WTC11 (cell line): ENCODE data around the gene SPRR1A. TPM values are rescaled to one million over a fixed set of nuclear protein-coding genes. Genes with fewer than 3 reads are reported as not detected.

Experiments
- ATAC-seq: fragments of 200-7000 bp; cut with Tn5 transposase; 2 replicates; pipeline ENCODE4 v1.10.0; 2021; ENCODE audit warnings: mild to moderate bottlenecking, moderate library complexity
- CTCF ChIA-PET: fragments of 300-600 bp; sonication (Branson Sonifier 250); formaldehyde crosslinking; loops from one replicate; lab custom pipeline; 2021; ENCODE audit warnings: antibody characterized with exemption; lab: Charles Lee
- POLR2A ChIA-PET: fragments of 350-600 bp; sonication (Branson Sonifier 250); formaldehyde crosslinking; loops from one replicate; lab custom pipeline; 2021; ENCODE audit warnings: antibody characterized with exemption; lab: Charles Lee
- DNase-seq: peaks from one replicate; pipeline ENCODE4 v3.0.0; 2021; ENCODE audit warnings: low spot score
- H3K27ac Mint-ChIP-seq: 2 replicates; pipeline ENCODE4 v1.8.0; 2021; ENCODE audit warnings: mixed read lengths
- H3K27me3 Mint-ChIP-seq: 2 replicates; pipeline ENCODE4 v1.8.0; 2021; ENCODE audit warnings: low read depth, mild to moderate bottlenecking, moderate library complexity, mixed read lengths
- H3K36me3 Mint-ChIP-seq: 2 replicates; pipeline ENCODE4 v1.8.0; 2021; ENCODE audit warnings: mixed read lengths
- H3K4me1 Mint-ChIP-seq: 2 replicates; pipeline ENCODE4 v1.8.0; 2022; ENCODE audit warnings: mixed read lengths
- H3K4me3 Mint-ChIP-seq: 2 replicates; pipeline ENCODE4 v1.8.0; 2021; ENCODE audit warnings: mild to moderate bottlenecking, moderate library complexity, mixed read lengths
- H3K9me3 Mint-ChIP-seq: 2 replicates; pipeline ENCODE4 v1.8.0; 2021; ENCODE audit warnings: mixed read lengths
- CBFB ChIP-seq: sonication (generic); formaldehyde crosslinking; IDR thresholded peaks from 2 replicates; pipeline ENCODE4 v1.8.1; 2022; ENCODE audit warnings: mild to moderate bottlenecking, low read depth, missing genetic modification reagents
- EMX1 ChIP-seq: fragments of 250-450 bp; sonication (Bioruptor Pico); IDR thresholded peaks from 2 replicates; pipeline ENCODE4 v1.8.0; 2021; ENCODE audit warnings: mild to moderate bottlenecking
- FOXP1 ChIP-seq: sonication (generic); formaldehyde crosslinking; IDR thresholded peaks from 2 replicates; pipeline ENCODE4 v1.8.0; 2022; ENCODE audit warnings: missing genetic modification reagents, mild to moderate bottlenecking, moderate library complexity, borderline replicate concordance
- NFE2L1 ChIP-seq: sonication (generic); formaldehyde crosslinking; IDR thresholded peaks from 2 replicates; pipeline ENCODE4 v1.8.1; 2023; ENCODE audit warnings: missing genetic modification reagents
- NFYB ChIP-seq: sonication (generic); formaldehyde crosslinking; conservative IDR thresholded peaks from 2 replicates; pipeline ENCODE4 v1.8.0; 2022; ENCODE audit warnings: low read depth, missing genetic modification reagents
- SMAD3 ChIP-seq: sonication (generic); formaldehyde crosslinking; IDR thresholded peaks from 2 replicates; pipeline ENCODE4 v1.8.0; 2022; ENCODE audit warnings: missing genetic modification reagents, mild to moderate bottlenecking, borderline replicate concordance
- TCF7 ChIP-seq: sonication (generic); formaldehyde crosslinking; IDR thresholded peaks from 2 replicates; pipeline ENCODE4 v1.8.0; 2022; ENCODE audit warnings: mild to moderate bottlenecking, low read depth, missing genetic modification reagents, moderate library complexity
- ZBTB43 ChIP-seq: sonication (generic); formaldehyde crosslinking; IDR thresholded peaks from 2 replicates; pipeline ENCODE4 v1.8.1; 2023; ENCODE audit warnings: mild to moderate bottlenecking, missing genetic modification reagents
- ZNF281 ChIP-seq: sonication (generic); formaldehyde crosslinking; IDR thresholded peaks from 2 replicates; pipeline ENCODE4 v1.8.0; 2023; ENCODE audit warnings: mild to moderate bottlenecking, missing genetic modification reagents
- ZNF512 ChIP-seq: sonication (generic); formaldehyde crosslinking; IDR thresholded peaks from 2 replicates; pipeline ENCODE4 v1.8.1; 2022; ENCODE audit warnings: missing genetic modification reagents, borderline replicate concordance
- ZNF532 ChIP-seq: fragments of 250-450 bp; sonication (Bioruptor Pico); IDR thresholded peaks from 2 replicates; pipeline ENCODE4 v1.9.0; 2021; ENCODE audit warnings: mild to moderate bottlenecking, borderline replicate concordance
- ZNF671 ChIP-seq: fragments of 250-450 bp; sonication (Bioruptor Pico); IDR thresholded peaks from 2 replicates; pipeline ENCODE4 v1.8.0; 2021; ENCODE audit warnings: mild to moderate bottlenecking
- total RNA-seq: library from RNA; stranded (reverse); gene quantifications from 3 replicates; pipeline ENCODE4 v1.2.3, GENCODE V29; 2021
- TF ChIP-seq, protein P1 (sequence below): sonication (generic); formaldehyde crosslinking; IDR thresholded peaks from 2 replicates; pipeline ENCODE4 v1.8.0; 2023; ENCODE audit warnings: missing genetic modification reagents
- TF ChIP-seq, protein P2 (sequence below): sonication (generic); formaldehyde crosslinking; IDR thresholded peaks from 2 replicates; pipeline ENCODE4 v1.8.1; 2023; ENCODE audit warnings: mild to moderate bottlenecking, missing genetic modification reagents, moderate library complexity
- TF ChIP-seq, protein P3 (sequence below): sonication (generic); formaldehyde crosslinking; IDR thresholded peaks from 2 replicates; pipeline ENCODE4 v1.8.1; 2023; ENCODE audit warnings: mild to moderate bottlenecking, moderate library complexity, missing genetic modification reagents
- TF ChIP-seq, protein P4 (sequence below): fragments of 250-450 bp; sonication (Bioruptor Pico); IDR thresholded peaks from 2 replicates; pipeline ENCODE4 v1.9.0; 2021; ENCODE audit warnings: mild to moderate bottlenecking
- TF ChIP-seq, protein P5 (sequence below): sonication (generic); formaldehyde crosslinking; IDR thresholded peaks from 2 replicates; pipeline ENCODE4 v1.8.0; 2022; ENCODE audit warnings: mild to moderate bottlenecking, missing genetic modification reagents

The SPRR1A gene
- total RNA-seq, 1 experiment from 2014 or later: not detected

DNA sequence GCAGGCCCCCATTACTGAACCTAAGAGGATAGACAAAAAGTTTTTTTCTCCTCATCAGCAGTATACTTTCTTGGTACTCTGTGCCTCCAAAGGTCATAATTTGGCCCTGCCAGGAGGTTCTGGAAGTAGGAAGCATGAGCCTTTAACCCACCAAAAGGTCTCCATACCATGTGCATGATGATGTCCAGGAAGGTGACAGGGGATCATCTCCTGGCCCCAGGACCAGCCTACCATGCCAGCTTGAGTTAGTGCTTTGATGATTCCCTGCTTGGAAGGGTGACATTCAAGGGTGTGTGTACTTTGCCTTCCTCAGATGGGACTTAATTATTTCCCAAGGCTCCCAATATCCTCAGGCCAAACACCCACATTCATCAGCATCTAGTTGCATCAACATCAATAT is 6.3 kb upstream of the SPRR1A start (continued):
- TF ChIP-seq ZNF532 (no peak), CBFB (CRISPR knock-in tag) (no peak), ZNF281 (no peak), ZNF671 (CRISPR knock-in tag) (no peak)
- TF ChIP-seq, protein P1, sequence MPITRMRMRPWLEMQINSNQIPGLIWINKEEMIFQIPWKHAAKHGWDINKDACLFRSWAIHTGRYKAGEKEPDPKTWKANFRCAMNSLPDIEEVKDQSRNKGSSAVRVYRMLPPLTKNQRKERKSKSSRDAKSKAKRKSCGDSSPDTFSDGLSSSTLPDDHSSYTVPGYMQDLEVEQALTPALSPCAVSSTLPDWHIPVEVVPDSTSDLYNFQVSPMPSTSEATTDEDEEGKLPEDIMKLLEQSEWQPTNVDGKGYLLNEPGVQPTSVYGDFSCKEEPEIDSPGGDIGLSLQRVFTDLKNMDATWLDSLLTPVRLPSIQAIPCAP (CRISPR knock-in tag): no peak

DNA sequence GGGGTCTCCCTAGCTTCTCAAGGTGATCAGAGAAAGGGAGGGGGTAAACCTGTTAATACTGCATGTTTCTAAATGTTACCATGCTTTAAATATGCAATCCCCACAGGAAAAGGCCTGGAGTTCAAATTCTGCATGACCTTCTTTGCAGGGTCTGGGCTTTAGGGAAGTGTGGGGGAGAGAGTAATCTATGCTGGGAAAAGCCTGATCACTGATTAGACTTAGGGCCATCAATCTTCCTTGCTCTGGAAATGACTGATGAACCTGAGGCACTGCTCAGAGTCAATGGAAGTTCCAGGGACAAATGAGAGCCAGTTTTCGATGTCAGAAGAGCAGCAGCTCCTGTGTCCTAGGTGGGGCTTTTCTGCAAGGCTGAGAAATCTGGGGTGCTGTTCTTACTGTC is 3.2 kb upstream of the SPRR1A start:
- no peak overlapping the region for H3K27ac Mint-ChIP-seq
- 0 out of 2 replicates have a peak, but pooled peaks cover 7% of the 10 kb centered on the region for H3K4me1 Mint-ChIP-seq
- DNase-seq (no peak), ATAC-seq (no peak)
- no peak overlapping the region for H3K4me3 Mint-ChIP-seq
- TF ChIP-seq EMX1 (CRISPR knock-in tag): no peak
- TF ChIP-seq NFE2L1: no peak
- no peak for TF ChIP-seq SMAD3 (CRISPR knock-in tag)
- TF ChIP-seq FOXP1 (CRISPR knock-in tag): no peak
- TF ChIP-seq, protein P2, sequence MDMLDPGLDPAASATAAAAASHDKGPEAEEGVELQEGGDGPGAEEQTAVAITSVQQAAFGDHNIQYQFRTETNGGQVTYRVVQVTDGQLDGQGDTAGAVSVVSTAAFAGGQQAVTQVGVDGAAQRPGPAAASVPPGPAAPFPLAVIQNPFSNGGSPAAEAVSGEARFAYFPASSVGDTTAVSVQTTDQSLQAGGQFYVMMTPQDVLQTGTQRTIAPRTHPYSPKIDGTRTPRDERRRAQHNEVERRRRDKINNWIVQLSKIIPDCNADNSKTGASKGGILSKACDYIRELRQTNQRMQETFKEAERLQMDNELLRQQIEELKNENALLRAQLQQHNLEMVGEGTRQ (CRISPR knock-in tag): no peak
- TF ChIP-seq ZBTB43 (CRISPR knock-in tag): no peak
- TF ChIP-seq, protein P3, sequence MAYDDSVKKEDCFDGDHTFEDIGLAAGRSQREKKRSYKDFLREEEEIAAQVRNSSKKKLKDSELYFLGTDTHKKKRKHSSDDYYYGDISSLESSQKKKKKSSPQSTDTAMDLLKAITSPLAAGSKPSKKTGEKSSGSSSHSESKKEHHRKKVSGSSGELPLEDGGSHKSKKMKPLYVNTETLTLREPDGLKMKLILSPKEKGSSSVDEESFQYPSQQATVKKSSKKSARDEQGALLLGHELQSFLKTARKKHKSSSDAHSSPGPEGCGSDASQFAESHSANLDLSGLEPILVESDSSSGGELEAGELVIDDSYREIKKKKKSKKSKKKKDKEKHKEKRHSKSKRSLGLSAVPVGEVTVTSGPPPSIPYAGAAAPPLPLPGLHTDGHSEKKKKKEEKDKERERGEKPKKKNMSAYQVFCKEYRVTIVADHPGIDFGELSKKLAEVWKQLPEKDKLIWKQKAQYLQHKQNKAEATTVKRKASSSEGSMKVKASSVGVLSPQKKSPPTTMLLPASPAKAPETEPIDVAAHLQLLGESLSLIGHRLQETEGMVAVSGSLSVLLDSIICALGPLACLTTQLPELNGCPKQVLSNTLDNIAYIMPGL: no peak
- TF ChIP-seq, protein P1 (CRISPR knock-in tag): no peak
- TF ChIP-seq TCF7 (CRISPR knock-in tag): no peak
- TF ChIP-seq, protein P4, sequence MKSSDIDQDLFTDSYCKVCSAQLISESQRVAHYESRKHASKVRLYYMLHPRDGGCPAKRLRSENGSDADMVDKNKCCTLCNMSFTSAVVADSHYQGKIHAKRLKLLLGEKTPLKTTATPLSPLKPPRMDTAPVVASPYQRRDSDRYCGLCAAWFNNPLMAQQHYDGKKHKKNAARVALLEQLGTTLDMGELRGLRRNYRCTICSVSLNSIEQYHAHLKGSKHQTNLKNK (CRISPR knock-in tag): no peak
- TF ChIP-seq, protein P5, sequence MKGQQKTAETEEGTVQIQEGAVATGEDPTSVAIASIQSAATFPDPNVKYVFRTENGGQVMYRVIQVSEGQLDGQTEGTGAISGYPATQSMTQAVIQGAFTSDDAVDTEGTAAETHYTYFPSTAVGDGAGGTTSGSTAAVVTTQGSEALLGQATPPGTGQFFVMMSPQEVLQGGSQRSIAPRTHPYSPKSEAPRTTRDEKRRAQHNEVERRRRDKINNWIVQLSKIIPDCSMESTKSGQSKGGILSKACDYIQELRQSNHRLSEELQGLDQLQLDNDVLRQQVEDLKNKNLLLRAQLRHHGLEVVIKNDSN (CRISPR knock-in tag): no peak
- TF ChIP-seq NFYB (CRISPR knock-in tag): no peak
- TF ChIP-seq ZNF512: no peak
- H3K9me3 Mint-ChIP-seq: no peaks in the 10 kb centered on the region
- CTCF ChIA-PET: interaction anchor here (1.5 kb wide), 1 partner anchor 212 kb away, joined by 6 read pairs; no protein-coding TSS in a partner anchor
- POLR2A ChIA-PET: no interaction called here
- peaks cover 21% of the 10 kb centered on the region for H3K27me3 Mint-ChIP-seq
- H3K36me3 Mint-ChIP-seq: no peaks in the 10 kb centered on the region
